ENCODE measurements around the gene AGBL3. TPM values are rescaled to one million over a fixed set of nuclear protein-coding genes. Genes with fewer than 3 reads are reported as not detected.

Gene AGBL3
- total RNA-seq, 4 donors from 2014 or later, result 0.66 to 3.3 (median 1.7) TPM

- intact Hi-C loops (cut with DNase I), result no loop called here
- Histone ChIP-seq H3K9me3 (no peaks in the 10 kb centered on the region), H3K27ac (replicated peaks in 1 of 4) (peak overlapping the region in 3 of 4 donors; percentile 46 to 98 (median 96)), H3K36me3 (peaks cover 4 to 51% (median 49%) of the 10 kb centered on the region in 4 donors), H3K4me1 (peaks cover 69 to 79% (median 73%) of the 10 kb centered on the region in 4 donors), H3K4me3 (no peak overlapping the region), H3K27me3 (peaks cover 0 to 4% (median 0%) of the 10 kb centered on the region in 4 donors)
- no peak for DNase-seq (ENCODE audit: extremely low spot score)
- TF ChIP-seq POLR2A (IDR thresholded peaks at IDR 0.05; ENCODE audit: low read depth) (no peak), POLR2AphosphoS5 (IDR thresholded peaks at IDR 0.05) (no peak), EP300 (IDR thresholded peaks at IDR 0.05) (no peak), CTCF (IDR thresholded peaks at IDR 0.05) (no peak)
- 82% methylated on average over 4 of the region's 4 CpGs for WGBS
Observed at GRCh38 chr7:135165862-135166261, 179.6 kb downstream of the AGBL3 start.

- intact Hi-C loops (cut with DNase I), result no loop called here
- TF ChIP-seq EP300 (IDR thresholded peaks at IDR 0.05), result no peak
- TF ChIP-seq CTCF (IDR thresholded peaks at IDR 0.05), result no peak
- TF ChIP-seq POLR2A (IDR thresholded peaks at IDR 0.05; ENCODE audit: low read depth), result no peak
- TF ChIP-seq POLR2AphosphoS5 (IDR thresholded peaks at IDR 0.05), result no peak
- Histone ChIP-seq H3K27me3 (peaks cover 0 to 4% (median 0%) of the 10 kb centered on the region in 4 donors), H3K9me3 (no peaks in the 10 kb centered on the region), H3K27ac (replicated peaks in 1 of 4) (peak overlapping the region; percentile 42 to 98 (median 96)), H3K36me3 (peaks cover 4 to 51% (median 49%) of the 10 kb centered on the region in 4 donors), H3K4me1 (peaks cover 69 to 79% (median 73%) of the 10 kb centered on the region in 4 donors), H3K4me3 (no peak overlapping the region)
- no peak for DNase-seq (ENCODE audit: extremely low spot score)
- WGBS, result 61% methylated on average over 12 of the region's 18 CpGs
Observed at GRCh38 chr7:135166338-135166990, 180.2 kb downstream of the AGBL3 start.

- WGBS, result 82% methylated on average over 12 of the region's 12 CpGs
- Histone ChIP-seq H3K36me3 (peaks cover 4 to 51% (median 49%) of the 10 kb centered on the region in 4 donors), H3K9me3 (no peaks in the 10 kb centered on the region), H3K27ac (replicated peaks in 1 of 4) (peak overlapping the region; percentile 94 to 98 (median 96)), H3K4me3 (no peak overlapping the region), H3K27me3 (peaks cover 0 to 4% (median 0%) of the 10 kb centered on the region in 4 donors), H3K4me1 (peaks cover 71 to 76% (median 73%) of the 10 kb centered on the region in 4 donors)
- intact Hi-C loops (cut with DNase I), result no loop called here
- TF ChIP-seq POLR2AphosphoS5 (IDR thresholded peaks at IDR 0.05), result no peak
- no peak for TF ChIP-seq EP300 (IDR thresholded peaks at IDR 0.05)
- TF ChIP-seq CTCF (IDR thresholded peaks at IDR 0.05), result no peak
- no peak for TF ChIP-seq POLR2A (IDR thresholded peaks at IDR 0.05; ENCODE audit: low read depth)
- no peak for DNase-seq (ENCODE audit: extremely low spot score)
Observed at GRCh38 chr7:135167365-135167917, 181.1 kb downstream of the AGBL3 start.

GRCh38 chr7:135168001-135168400 lies 181.7 kb downstream of the AGBL3 start:
- Histone ChIP-seq H3K4me1 (peaks cover 71 to 76% (median 73%) of the 10 kb centered on the region in 4 donors), H3K27ac (replicated peaks in 1 of 4) (peak overlapping the region; percentile 94 to 98 (median 96)), H3K36me3 (peaks cover 4 to 51% (median 49%) of the 10 kb centered on the region in 4 donors), H3K9me3 (no peaks in the 10 kb centered on the region), H3K4me3 (no peak overlapping the region), H3K27me3 (peaks cover 0 to 4% (median 0%) of the 10 kb centered on the region in 4 donors)
- no peak for DNase-seq (ENCODE audit: extremely low spot score)
- TF ChIP-seq POLR2AphosphoS5 (IDR thresholded peaks at IDR 0.05) (no peak), EP300 (IDR thresholded peaks at IDR 0.05) (no peak), CTCF (IDR thresholded peaks at IDR 0.05) (no peak), POLR2A (IDR thresholded peaks at IDR 0.05; ENCODE audit: low read depth) (no peak)
- 39% methylated on average over 9 of the region's 9 CpGs for WGBS
- intact Hi-C loops (cut with DNase I), result loop anchor here (2.0 kb wide), 1 partner anchor 177 kb away; no protein-coding TSS in a partner anchor

Data from esophagus muscularis mucosa (tissue), 4 donors.